Neuronal stem cell (in vitro differentiated cells): Measurements from ENCODE around the gene C5.
"Not testable (repeated sequence)": the region's sequence is repeated elsewhere in the genome, so short reads cannot be mapped to it uniquely, and the experiment has no call there.

Source experiments
- DNase-seq: peaks from one replicate; pipeline ENCODE4 v3.0.0-alpha.2; 2013; ENCODE audit warnings: low spot score
- H2AFZ ChIP-seq: one replicate; pipeline ENCODE4 v1.6.1; 2013; ENCODE audit warnings: mild to moderate bottlenecking, low read length, inconsistent platforms
- H2AK5ac ChIP-seq: 2 replicates; pipeline ENCODE4 v1.6.1; 2013; ENCODE audit warnings: low read depth, mild to moderate bottlenecking, inconsistent platforms, low read length, moderate library complexity, mixed read lengths
- H2BK120ac ChIP-seq: 2 replicates; pipeline ENCODE4 v1.6.1; 2013; ENCODE audit warnings: low read depth, mild to moderate bottlenecking, inconsistent platforms, low read length, moderate library complexity, mixed read lengths
- H2BK12ac ChIP-seq: one replicate; pipeline ENCODE4 v1.6.1; 2013; ENCODE audit warnings: low read length, inconsistent platforms
- H2BK15ac ChIP-seq: 2 replicates; pipeline ENCODE4 v1.6.1; 2013; ENCODE audit warnings: mild to moderate bottlenecking, low read length, inconsistent platforms, mixed read lengths
- H2BK5ac ChIP-seq: one replicate; pipeline ENCODE4 v1.6.1; 2013; ENCODE audit warnings: inconsistent platforms, mild to moderate bottlenecking, low read length, moderate library complexity
- H3K14ac ChIP-seq: one replicate; pipeline ENCODE4 v1.6.1; 2013; ENCODE audit warnings: low read length, inconsistent platforms
- H3K18ac ChIP-seq: 2 replicates; pipeline ENCODE4 v1.6.1; 2013; ENCODE audit warnings: low read length, inconsistent platforms
- H3K23ac ChIP-seq: 2 replicates; pipeline ENCODE4 v1.6.1; 2013; ENCODE audit warnings: low read depth, mild to moderate bottlenecking, mixed read lengths, low read length, inconsistent platforms; ENCODE audit not compliant: poor library complexity
- H3K27ac ChIP-seq: replicated peaks from 3 replicates; pipeline ENCODE4 v1.5.1; 2013; ENCODE audit warnings: low read length, inconsistent platforms
- H3K27me3 ChIP-seq, 3 experiments: 2 replicates each; pipeline ENCODE4 v1.6.1; 2013; ENCODE audit warnings: low read length in 3 of 3, mild to moderate bottlenecking in 2 of 3, inconsistent platforms in 1 of 3, low read depth in 1 of 3, mixed read lengths in 1 of 3, moderate library complexity in 1 of 3; ENCODE audit not compliant: control insufficient read depth in 3 of 3, insufficient read depth in 3 of 3
- H3K36me3 ChIP-seq, 2 donors: replicated peaks in 1 of 2; 2 replicates each; pipeline ENCODE4 v1.6.1; 2013; ENCODE audit warnings: low read length in 2 of 2; ENCODE audit not compliant: control insufficient read depth in 2 of 2, insufficient read depth in 2 of 2
- H3K4ac ChIP-seq: 2 replicates; pipeline ENCODE4 v1.6.1; 2013; ENCODE audit warnings: inconsistent platforms, mild to moderate bottlenecking, low read length, moderate library complexity
- H3K4me1 ChIP-seq, 2 donors: 1 replicate in 1 of 2; 2 replicates in 1 of 2; pipeline ENCODE4 v1.6.1; 2013; ENCODE audit warnings: low read length in 2 of 2, low read depth in 1 of 2; ENCODE audit not compliant: control insufficient read depth in 2 of 2, insufficient read depth in 1 of 2
- H3K4me2 ChIP-seq: one replicate; pipeline ENCODE4 v1.6.1; 2013; ENCODE audit warnings: mild to moderate bottlenecking, low read length, inconsistent platforms; ENCODE audit not compliant: insufficient read depth, poor library complexity, severe bottlenecking
- H3K4me3 ChIP-seq, 2 donors: 2 replicates each; pipeline ENCODE4 v1.5.1; 2013; ENCODE audit warnings: low read length in 2 of 2, mild to moderate bottlenecking in 2 of 2, inconsistent platforms in 1 of 2, moderate library complexity in 1 of 2
- H3K79me1 ChIP-seq: one replicate; pipeline ENCODE4 v1.6.1; 2013; ENCODE audit warnings: low read depth, mild to moderate bottlenecking, inconsistent platforms, low read length, moderate library complexity
- H3K9ac ChIP-seq: one replicate; pipeline ENCODE4 v1.6.1; 2013; ENCODE audit warnings: mild to moderate bottlenecking, low read depth, low read length, inconsistent platforms; ENCODE audit not compliant: poor library complexity
- H3K9me3 ChIP-seq, 2 donors: replicated peaks in 1 of 2; 2 replicates each; pipeline versions ENCODE3 to v1.6.1; 2013; ENCODE audit warnings: low read length in 2 of 2, mild to moderate bottlenecking in 2 of 2, inconsistent platforms in 1 of 2, low read depth in 1 of 2, mixed read lengths in 1 of 2, moderate library complexity in 1 of 2; ENCODE audit not compliant: control insufficient read depth in 2 of 2, insufficient read depth in 1 of 2
- H4K8ac ChIP-seq: one replicate; pipeline ENCODE4 v1.6.1; 2013; ENCODE audit warnings: low read depth, mild to moderate bottlenecking, inconsistent platforms, low read length, moderate library complexity
- H4K91ac ChIP-seq: one replicate; pipeline ENCODE4 v1.6.1; 2013; ENCODE audit warnings: low read length, low read depth, mild to moderate bottlenecking, inconsistent platforms; ENCODE audit not compliant: poor library complexity
- WGBS, 2 donors: extraction: QIAGEN DNeasy Blood & Tissue Kit; methylation state at CpG; one replicate each; pipeline ENCODE4 v1.1.7; 2013; ENCODE audit warnings: missing lambda C conversion rate in 2 of 2, mixed read lengths in 1 of 2; ENCODE audit not compliant: insufficient read length in 2 of 2, insufficient replicate concordance in 1 of 2; ENCODE audit errors: extremely low coverage in 2 of 2; 5-methylcytosine and 5-hydroxymethylcytosine counted together

Gene C5

DNA sequence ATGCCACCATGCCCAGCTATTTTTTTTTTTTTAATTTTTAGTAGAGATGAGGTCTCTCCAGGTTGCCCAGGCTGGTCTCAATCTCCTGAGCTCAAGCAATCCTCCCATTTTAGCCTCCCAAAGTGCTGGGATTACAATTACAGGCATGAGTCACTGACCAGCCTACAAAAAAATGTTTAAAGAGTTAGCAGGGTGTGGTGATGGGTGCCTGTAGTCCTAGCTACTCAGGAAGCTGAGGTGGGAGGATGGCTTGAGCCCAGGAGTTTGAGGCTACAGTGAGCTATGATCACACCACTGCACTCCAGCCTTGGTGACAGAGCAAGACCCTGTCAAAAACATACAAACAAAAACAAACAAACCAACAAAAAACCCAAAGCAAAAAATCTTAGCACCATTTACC is 14.4 kb downstream of the C5 start:
- H3K18ac ChIP-seq, H3K4me3 ChIP-seq, H3K4ac ChIP-seq, H3K9me3 ChIP-seq, H2BK120ac ChIP-seq, H3K79me1 ChIP-seq, H2BK12ac ChIP-seq, H3K9ac ChIP-seq, H3K4me1 ChIP-seq, H4K91ac ChIP-seq, H3K23ac ChIP-seq, H3K36me3 ChIP-seq, H3K14ac ChIP-seq, H2AFZ ChIP-seq, H3K4me2 ChIP-seq, DNase-seq, H3K27ac ChIP-seq, H2BK5ac ChIP-seq, H4K8ac ChIP-seq, H2BK15ac ChIP-seq, H2AK5ac ChIP-seq, H3K27me3 ChIP-seq: not testable (repeated sequence)

DNA sequence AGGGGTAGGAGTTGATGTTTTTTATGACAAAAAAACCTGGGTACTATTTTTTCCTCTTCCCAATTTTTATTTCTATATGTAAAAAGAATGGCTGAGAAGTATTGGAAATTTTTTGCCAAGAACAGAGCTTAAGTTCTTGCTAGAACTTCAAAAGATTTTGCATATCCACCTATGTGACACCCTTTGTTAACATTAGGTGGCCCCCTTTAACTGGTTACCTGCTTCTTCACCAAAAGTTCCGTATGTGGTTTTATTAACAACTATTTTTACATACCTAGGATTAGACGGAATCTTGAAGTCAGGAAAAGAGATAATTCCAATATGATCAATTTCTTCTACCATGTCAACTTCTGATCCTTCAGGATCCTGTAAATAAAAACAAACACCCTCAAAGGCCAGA is 15.5 kb downstream of the C5 start:
- H2BK5ac ChIP-seq, result no peak overlapping the region
- no peak overlapping the region for H4K91ac ChIP-seq
- H3K4ac ChIP-seq, result no peak overlapping the region
- no peak for DNase-seq
- H2BK15ac ChIP-seq, result no peak overlapping the region
- peaks cover 3% of the 10 kb centered on the region in 2 donors for H3K9me3 ChIP-seq
- no peak overlapping the region for H3K23ac ChIP-seq
- H3K9ac ChIP-seq, result no peak overlapping the region
- peaks cover 0 to 2% (median 0%) of the 10 kb centered on the region in 3 experiments for H3K27me3 ChIP-seq
- H3K18ac ChIP-seq, result no peak overlapping the region
- peaks cover 0 to 2% of the 10 kb centered on the region in 2 donors for H3K36me3 ChIP-seq
- WGBS, 2 donors, result no CpG with 5 or more reads among the region's 2 CpGs
- H3K79me1 ChIP-seq, result no peaks in the 10 kb centered on the region
- H4K8ac ChIP-seq, result no peak overlapping the region
- no peaks in the 10 kb centered on the region for H3K4me1 ChIP-seq
- H3K4me3 ChIP-seq, result no peak overlapping the region
- no peak overlapping the region for H3K27ac ChIP-seq
- no peak overlapping the region for H3K4me2 ChIP-seq
- no peak overlapping the region for H2AK5ac ChIP-seq
- no peak overlapping the region for H2BK12ac ChIP-seq
- H3K14ac ChIP-seq, result no peak overlapping the region
- H2AFZ ChIP-seq, result no peak overlapping the region
- H2BK120ac ChIP-seq, result no peak overlapping the region

DNA sequence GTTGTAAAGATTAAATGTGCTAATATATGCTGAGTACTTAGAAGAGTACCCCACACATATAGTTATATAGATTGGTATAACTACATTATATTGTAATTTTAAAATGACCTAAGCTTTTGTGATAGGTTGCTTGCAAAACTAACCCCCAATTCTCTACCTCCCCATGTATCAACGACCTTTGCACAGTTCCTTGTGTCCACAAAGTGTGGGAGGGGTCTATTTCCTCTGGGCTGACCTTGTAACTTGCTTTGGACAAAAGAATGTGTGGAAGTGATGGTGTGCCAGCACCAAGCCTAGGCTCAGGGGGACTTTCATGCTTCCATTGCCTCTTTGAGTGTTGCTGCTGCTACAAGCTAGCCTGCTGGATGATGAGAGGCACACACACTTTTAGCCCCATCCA is 20.6 kb downstream of the C5 start:
- Histone ChIP-seq H2BK120ac (no peak overlapping the region), H4K91ac (no peak overlapping the region), H3K14ac (peak overlapping the region; percentile 89), H3K79me1 (no peaks in the 10 kb centered on the region), H3K4me1 (no peaks in the 10 kb centered on the region), H3K9me3 (peaks cover 0 to 4% of the 10 kb centered on the region in 2 donors), H3K27ac (no peak overlapping the region), H3K27me3 (no peaks in the 10 kb centered on the region), H3K4me2 (no peak overlapping the region), H2BK5ac (no peak overlapping the region), H3K18ac (peak overlapping the region; percentile 38), H3K4me3 (peak overlapping the region in 1 of 2 donors; percentile 1), H2AFZ (no peak overlapping the region), H2BK12ac (no peak overlapping the region), H2BK15ac (no peak overlapping the region), H4K8ac (no peak overlapping the region), H2AK5ac (peak overlapping the region; percentile 79), H3K9ac (no peak overlapping the region), H3K4ac (no peak overlapping the region), H3K36me3 (peaks cover 0 to 2% of the 10 kb centered on the region in 2 donors), H3K23ac (no peak overlapping the region)
- no CpG with 5 or more reads among the region's 1 CpG for WGBS, 2 donors
- no peak for DNase-seq

DNA sequence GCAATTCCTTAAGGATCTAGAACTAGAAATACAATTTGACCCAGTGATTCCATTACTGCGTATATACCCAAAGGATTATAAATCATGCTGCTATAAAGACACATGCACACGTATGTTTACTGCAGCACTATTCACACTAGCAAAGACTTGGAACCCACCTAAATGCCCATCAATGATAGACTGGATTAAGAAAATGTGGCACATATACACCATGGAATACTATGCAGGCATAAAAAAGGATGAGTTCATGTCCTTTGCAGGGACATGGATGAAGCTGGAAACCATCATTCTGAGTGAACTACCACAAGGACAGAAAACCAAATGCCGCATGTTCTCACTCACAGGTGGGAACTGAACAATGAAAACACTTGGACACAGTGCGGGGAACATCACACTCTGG is 21.8 kb downstream of the C5 start:
- not testable (repeated sequence) for H2AFZ ChIP-seq

More for the DNA sequence above, 21.8 kb downstream of the C5 start:
- not testable (repeated sequence) for H2AK5ac ChIP-seq, H3K27me3 ChIP-seq, H4K91ac ChIP-seq, H3K4me1 ChIP-seq, H3K4me3 ChIP-seq, H3K9me3 ChIP-seq, H3K79me1 ChIP-seq, H3K18ac ChIP-seq, H4K8ac ChIP-seq, H3K23ac ChIP-seq, H2BK120ac ChIP-seq, DNase-seq, H2BK5ac ChIP-seq, H3K36me3 ChIP-seq, H3K4ac ChIP-seq, H3K9ac ChIP-seq, H3K14ac ChIP-seq, H2BK12ac ChIP-seq, H3K27ac ChIP-seq, H3K4me2 ChIP-seq, H2BK15ac ChIP-seq
- WGBS, 2 donors, result no CpG with 5 or more reads among the region's 4 CpGs
